22Rv1 (cell line): ENCODE measurements around the gene RNF115.

Source experiments
- ZFX ChIP-seq: fragments of 450-650 bp; IDR thresholded peaks from 2 replicates; pipeline ENCODE4 v1.6.1; 2017; ENCODE audit warnings: antibody characterized with exemption, borderline replicate concordance
- TF ChIP-seq, protein P1 (sequence below): fragments of 450-650 bp; IDR thresholded peaks from 2 replicates; pipeline ENCODE4 v1.5.1; 2017; ENCODE audit warnings: mild to moderate bottlenecking

- TF ChIP-seq, protein P1, sequence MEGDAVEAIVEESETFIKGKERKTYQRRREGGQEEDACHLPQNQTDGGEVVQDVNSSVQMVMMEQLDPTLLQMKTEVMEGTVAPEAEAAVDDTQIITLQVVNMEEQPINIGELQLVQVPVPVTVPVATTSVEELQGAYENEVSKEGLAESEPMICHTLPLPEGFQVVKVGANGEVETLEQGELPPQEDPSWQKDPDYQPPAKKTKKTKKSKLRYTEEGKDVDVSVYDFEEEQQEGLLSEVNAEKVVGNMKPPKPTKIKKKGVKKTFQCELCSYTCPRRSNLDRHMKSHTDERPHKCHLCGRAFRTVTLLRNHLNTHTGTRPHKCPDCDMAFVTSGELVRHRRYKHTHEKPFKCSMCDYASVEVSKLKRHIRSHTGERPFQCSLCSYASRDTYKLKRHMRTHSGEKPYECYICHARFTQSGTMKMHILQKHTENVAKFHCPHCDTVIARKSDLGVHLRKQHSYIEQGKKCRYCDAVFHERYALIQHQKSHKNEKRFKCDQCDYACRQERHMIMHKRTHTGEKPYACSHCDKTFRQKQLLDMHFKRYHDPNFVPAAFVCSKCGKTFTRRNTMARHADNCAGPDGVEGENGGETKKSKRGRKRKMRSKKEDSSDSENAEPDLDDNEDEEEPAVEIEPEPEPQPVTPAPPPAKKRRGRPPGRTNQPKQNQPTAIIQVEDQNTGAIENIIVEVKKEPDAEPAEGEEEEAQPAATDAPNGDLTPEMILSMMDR: no peak
- TF ChIP-seq ZFX: no peak
Observed at GRCh38 chr1:145710291-145711027, 113.4 kb downstream of the RNF115 start.
